Islet of Langerhans (tissue), 1 donor: ENCODE results near the gene RGS4.

Experiments used
- FAIRE-seq: peaks from one replicate; lab custom pipeline; 2011; peaks lifted over from hg19 to GRCh38; lab: Jason Lieb, UNC

Gene RGS4

DNA sequence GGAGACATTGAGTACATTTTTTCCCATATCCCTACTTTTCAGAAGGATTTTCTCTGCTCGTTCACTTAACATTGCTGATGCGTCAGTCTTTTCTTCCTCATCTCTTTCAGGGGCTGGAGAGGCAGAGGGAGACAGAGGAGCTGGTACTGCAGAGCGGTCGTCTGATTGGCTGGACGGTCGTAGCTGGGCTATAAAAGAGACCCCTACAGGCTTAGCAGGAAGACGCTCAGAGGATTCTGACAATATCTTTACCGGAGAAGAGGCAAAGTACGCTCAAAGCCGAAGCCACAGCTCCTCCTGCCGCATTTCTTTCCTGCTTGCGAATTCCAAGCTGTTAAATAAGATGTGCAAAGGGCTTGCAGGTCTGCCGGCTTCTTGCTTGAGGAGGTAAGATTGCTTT lies at the start of gene RGS4:
TSS of gene RGS4 (plus strand) at position 220 of the 400 bp plus-strand sequence. CDS start at position 344, 124 bp downstream.
- FAIRE-seq, result no peak

DNA sequence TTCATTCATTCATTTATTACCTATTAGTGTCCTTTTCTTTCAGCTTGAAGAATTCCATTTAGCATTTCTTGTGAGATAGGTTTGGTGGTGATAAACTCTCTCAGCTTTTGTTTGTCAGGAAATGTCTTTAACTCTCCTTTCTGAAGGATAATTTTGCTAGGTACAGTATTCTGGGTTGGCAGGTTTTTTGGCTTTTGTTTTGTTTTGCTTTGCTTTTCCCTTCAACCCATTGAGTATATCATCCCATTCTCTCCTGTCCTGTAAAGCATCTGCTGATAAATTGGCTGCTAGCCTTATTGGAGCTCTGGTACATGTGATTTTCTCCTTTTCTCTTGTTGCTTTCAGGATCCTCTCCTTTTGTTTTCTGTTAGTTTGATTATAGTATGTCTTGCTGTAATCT lies 47.0 kb upstream of the RGS4 start:
- no peak for FAIRE-seq

DNA sequence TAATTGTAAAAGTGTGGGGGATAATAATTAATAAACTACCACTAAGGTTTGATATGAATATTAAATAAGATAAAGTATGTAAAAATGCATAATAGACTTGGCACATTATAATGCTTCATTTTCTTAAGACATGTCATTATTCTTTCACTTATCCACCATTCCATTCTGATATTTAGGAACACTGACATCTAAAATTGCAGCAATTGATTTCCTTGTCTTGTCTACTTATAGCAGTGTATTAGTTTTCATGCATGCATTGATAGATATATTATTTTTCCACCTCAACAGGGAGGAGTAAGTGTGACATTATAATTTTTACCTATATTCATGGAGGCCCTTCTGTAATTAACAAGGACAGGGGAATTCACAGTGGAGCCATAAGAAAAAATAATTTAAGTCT lies 41.6 kb upstream of the RGS4 start:
- no peak for FAIRE-seq

DNA sequence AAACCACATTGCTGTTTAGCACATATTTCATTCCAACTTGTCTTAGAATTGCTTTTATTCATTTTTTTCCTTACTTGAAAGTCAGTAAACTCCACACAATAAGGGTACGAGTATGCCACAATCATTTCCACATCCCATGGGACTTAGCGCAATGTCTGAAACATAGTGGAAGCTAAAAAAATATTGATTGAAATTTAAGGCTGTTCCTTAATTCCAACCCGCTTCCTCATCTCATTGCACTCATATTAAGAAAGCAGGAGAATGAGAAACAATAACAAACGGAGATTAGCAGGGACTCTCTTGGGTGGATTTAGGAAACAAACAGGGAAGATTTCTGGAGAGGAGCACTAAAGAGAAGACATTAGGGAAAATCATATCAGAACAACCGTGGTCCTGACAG lies 39.3 kb upstream of the RGS4 start:
- FAIRE-seq, result no peak

DNA sequence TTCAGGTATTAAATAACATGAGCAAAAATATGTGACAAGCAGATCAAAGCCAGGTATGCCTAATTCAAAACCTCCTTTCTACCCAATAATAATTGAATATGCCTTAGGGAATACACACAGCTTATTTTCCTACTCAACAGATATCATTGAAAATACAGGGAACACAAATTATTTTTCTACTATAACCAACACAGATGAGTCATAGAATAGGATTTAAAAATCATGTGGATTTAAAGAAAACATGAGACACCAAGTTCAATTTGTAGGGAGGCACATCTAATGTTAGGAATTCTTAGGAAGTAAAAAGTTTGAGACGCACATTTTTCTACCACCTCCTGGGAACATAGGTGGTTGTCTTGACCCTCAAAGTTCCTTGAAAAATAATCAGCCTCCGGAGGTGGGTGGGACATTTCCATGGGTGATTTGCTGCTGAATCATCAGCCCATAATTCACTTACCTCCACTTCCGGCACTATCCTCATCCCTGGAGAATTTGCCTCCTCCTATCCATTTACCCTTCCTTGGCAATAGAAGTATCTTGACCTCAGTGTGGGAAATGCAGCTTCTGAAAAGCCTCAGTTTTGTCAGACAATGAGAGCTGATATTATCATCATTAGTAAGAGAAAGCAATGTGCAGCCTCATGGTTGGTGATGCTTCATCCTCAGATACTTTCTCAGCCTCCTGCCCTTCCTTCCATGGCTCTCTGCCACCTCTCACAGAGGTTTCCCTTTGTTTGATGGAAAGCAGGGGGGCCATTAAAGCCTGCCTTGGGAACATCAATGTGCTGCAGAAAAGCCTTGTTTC lies 33.5 kb upstream of the RGS4 start:
- FAIRE-seq, result no peak

DNA sequence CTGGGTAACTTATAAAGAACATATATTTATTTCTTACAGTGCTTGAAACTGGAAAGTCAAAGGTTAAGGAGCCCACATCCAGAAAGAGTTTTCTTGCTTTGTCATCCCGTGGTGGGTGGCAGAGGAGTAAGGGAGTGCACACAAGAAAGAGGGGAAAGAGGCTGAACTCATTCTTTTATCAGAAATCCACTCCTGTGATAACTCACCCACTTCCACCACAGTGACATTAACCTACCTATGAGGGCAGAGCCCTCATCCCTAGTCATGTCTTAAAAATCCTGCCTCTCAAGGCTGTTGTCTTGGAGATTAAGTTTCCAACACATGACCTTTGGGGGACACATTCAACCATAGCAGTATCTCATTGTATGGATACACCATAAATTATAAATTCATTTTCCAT lies 32.5 kb upstream of the RGS4 start:
- FAIRE-seq, result no peak

DNA sequence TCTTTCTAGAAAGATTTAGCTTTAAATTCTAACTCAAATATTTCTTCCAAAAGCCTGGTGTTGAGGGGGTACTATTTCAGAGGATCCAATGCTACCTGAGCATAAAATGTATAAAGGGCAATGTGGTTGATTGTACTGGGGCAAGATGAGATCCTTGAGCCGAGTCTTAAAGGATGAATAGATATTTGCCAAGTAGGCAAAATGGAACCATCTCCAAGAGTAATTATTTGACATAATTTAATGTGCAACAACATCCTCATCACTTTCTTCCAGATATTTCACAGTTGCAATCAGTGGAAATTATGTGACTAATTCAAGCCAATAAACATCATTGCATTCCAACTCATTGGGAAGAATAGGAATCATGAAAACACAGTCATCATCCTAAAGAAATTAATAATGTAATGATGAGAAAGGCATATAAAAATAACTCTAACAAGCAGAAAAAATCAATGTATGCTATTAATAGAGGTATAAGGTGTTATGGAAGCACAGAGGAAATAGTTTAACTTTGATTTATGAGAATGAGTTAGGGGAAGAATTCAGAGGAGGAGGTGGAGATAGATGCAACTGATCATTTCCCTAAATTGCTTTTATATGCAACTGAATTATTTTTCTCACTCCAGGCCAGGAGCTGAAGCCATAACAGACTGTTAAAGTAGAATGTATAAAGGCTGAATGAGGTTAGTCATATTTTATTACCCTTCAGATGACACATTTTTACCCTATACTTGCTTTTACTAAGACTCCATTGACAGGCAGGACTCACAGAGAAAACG lies 30.0 kb upstream of the RGS4 start:
- FAIRE-seq, result no peak

DNA sequence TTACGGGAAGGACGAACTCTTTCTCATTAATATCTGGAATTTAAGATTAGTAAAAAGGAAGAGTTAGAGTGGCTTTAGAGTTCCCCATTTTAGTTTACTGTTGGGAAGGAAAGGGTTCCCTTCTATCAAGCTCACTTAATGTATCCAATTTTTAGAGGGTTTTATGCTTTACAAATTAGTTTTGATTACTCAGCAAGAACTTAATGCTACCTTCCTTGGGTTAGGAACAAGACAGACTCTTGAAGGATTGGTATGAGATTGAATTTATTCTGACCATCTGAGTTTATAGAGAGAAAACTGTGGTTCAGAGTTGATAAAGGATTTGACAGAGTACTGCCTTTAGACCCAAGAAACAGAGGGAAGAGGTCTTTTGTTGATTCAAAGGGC lies 29.5 kb upstream of the RGS4 start:
- FAIRE-seq, result no peak

DNA sequence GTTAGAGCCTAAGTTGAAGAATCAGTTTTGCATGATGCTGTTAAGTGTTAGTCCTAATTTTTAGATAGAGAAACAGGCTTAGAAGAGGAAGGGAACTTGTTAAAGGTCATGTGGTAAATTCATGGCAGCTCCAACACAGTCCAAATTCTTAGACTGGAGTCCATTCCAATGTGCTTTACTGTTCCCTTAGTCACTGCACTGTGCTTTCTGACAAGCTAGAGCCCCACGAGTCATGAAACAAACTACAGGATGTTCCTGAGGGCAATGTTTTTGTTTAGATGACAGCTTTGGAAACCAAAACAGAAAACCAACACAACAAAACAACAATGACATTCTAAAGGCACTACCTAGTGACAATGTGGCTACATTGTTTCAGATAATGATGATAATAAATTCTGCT lies 23.1 kb upstream of the RGS4 start:
- no peak for FAIRE-seq

DNA sequence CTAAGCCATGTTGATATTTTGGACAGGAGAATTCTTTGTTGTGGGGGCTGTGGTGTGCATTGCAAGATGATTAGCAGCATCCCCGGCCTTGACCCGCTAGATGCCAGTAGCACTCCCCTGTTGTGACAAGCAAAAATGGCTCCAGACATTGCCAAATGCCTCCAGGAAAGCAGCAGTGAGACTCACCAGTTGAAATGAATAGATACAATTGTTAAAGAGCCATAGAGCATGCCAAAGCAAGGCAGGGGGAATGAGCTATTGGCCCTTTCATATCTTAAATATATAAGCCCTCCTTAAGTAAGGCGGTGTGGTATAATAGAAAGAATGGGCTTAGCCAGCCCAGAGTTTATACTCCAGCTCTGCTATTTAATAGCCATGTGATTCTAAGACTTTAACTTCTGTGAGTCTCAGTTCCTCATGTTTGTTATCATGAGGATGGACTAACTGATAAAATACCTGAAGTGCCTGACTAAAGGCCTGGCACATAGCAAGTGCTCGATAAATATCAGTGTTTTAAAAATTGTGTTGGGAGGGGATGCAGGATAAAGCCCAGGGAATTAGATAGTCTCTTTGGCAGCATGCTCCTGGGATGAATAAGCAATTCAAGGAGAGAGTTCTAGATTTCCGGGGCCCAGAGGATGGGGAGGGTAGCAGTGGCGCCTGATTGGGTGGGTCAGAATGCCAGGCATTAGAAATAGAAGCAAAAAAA lies 21.1 kb upstream of the RGS4 start:
- no peak for FAIRE-seq

DNA sequence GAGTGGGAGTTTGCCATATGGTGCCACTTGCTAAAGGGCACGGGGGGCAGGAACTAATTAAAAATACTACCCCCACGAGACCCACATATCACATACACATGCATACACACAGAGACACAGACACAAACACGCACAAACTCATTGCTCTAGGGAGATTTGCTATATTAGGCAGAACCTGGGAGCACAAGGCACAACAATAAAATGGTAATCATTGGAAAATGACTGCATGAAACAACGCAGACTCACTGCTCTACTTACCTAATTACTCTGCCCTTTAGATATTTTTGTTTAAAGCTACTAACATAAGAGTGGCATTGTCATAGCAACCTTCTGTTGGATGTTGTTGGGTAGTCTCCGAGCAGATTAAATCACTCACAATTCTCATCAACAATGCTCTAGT lies 20.3 kb upstream of the RGS4 start:
- no peak for FAIRE-seq

DNA sequence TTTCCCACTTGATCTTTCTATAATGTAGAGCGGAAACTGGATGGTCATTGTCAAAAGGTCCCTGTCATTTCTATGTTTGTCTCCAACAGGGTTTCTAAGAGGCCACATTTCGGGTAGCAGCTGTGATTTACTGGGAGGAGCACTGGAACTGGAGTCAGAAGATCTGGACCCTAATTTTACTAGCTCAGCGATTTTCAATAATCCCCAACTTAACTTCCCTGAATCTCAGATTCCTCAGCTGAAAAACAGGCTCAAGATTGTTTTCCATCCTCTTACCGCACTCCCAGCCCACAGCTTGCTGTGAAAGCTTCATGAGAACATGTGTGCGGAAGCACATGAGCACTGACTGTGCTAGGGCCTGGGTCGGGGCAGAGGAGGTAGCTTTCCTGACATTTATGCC lies 19.9 kb upstream of the RGS4 start:
- FAIRE-seq, result no peak

DNA sequence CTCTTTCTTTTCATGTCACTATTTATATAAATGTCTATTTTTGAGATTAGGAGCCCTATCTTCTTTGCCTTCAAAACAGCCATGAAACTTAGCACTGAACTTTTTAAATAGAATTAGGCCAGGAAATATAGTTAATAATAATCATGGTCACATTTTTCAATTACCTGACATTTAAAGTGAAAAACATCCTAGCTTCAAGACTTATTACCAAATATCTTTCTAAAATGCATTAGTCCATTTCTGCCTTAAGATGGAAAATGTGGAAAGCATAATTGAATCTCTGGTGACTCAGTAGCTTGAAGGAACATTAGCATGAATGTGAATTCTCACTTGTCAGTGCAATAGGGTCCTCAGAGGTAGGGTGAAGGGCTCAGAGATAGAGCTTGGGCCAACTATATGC lies 18.7 kb upstream of the RGS4 start:
- FAIRE-seq, result no peak

DNA sequence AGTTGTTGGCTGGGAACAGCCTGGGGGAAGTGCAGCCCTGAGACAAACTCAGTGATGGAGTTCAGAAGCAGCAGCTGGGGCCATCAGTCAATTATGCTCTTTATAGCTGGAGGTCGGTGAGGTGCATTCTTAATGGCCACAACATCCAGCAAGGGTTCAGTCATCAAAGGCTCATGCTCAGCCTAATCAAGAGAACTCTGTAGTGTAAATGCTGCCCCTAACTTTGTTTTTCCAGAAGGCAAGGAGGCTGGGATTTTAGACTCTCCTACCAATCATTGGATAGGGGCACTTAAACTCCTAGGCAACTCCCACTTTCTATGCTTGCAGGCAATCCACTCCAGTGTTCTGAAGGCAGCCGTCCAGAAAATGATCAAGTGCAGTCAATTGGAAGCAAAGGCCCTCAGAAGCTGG lies 15.0 kb upstream of the RGS4 start:
- no peak for FAIRE-seq

DNA sequence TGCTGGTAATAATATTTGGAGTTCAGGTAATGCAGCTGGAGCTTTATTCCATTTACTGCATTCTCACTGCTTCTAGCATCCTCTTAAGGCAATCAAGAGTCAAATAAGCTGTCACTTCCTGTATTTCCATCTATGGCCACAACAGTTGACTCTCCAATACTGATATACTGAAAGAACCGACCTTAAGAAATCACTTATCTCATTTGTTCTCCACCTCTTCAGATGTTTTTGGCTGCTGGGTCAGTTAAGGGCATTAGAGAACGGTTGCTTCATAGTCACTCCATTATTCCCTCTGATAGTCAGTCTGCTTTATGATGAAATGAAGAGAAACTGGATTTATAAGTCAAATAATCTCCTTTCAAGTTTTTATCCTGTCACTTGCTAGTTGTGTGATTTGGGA lies 14.2 kb upstream of the RGS4 start:
- no peak for FAIRE-seq

DNA sequence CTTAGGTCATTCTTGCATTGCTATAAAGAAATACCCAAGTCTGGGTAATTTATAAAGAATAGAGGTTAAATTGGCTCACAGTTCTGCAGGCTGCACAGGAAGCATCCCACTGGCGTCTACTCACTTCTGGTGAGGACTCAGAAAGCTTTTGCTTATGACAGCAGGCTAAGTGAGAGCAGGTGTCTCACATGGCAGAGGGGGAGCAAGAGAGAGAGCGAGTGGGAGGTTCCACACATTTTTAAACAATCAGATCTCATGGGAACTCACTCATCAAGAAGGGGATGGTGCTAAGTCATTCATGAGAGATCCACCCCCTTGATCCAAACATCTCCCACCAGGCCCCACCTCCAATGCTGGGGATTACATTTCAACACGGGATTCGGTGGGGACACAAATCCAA lies 13.6 kb upstream of the RGS4 start:
- FAIRE-seq, result no peak

DNA sequence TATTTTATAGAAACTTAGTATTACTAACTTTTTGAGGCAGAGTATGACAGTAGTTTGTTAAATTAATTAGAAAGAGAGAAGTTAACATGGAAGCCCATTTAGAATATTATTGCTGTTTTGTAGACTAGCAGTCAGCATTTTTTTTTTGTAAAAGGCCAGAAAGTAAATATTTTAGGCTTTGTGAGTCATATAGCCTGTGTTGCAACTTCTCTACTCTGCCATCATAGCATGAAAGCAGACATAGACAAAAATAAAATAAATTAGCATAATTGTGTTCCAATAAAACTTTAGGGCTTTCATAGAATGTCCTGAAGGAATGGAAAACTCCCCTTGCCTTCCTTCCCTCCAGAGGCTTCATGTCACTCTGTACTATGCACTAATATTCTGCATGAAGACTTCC lies 12.3 kb upstream of the RGS4 start:
- peak; percentile 5 for FAIRE-seq

DNA sequence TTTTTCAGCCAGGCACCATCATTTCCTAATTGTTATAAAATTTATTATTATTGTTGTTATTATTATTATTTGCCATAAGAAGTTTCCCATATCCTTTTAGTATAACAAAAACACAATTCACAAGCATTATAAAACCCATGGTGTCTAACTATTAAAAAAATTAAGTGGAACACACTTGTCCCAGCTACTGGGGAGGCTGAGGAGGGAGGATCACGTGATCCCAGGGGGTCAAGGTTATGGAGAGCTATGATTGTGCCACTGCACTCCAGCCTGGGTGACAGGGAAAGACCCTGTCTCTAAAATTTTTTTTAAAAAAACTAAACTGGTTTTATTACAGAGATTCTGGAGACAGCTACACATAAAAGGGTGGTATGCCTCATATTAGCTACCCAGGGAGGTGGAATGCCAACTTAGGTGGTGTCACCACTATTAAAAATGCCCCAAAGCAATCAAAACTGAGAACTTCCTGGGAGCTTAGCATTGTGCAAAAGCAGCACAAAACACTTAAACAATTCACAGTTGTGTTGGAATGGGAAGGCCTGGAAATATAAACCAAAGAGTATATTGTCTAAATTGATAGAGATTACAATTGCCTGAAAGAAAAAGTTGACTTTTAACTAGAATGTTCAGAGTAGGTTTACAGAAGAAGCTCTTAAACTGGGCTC lies 8.7 kb upstream of the RGS4 start:
- FAIRE-seq, result no peak

DNA sequence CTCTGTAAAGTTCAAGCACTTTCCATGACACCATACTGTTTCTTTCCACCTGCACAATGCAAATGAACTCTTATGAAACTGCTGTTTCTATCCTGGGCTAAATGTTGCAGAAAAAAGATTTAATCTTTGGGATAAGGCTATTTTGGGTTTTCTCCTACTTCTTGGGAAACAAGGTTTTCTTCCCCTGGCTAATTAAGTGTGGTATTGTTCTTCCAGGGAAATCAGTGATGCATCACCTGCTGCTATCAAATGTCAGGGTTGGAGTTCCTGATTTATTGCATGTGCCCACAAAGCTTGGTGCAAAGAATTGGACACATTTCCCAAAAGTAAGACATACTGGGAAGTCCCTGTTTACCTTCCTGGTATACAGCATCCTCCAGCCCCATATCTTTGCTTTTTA lies 6.0 kb upstream of the RGS4 start:
- no peak for FAIRE-seq

DNA sequence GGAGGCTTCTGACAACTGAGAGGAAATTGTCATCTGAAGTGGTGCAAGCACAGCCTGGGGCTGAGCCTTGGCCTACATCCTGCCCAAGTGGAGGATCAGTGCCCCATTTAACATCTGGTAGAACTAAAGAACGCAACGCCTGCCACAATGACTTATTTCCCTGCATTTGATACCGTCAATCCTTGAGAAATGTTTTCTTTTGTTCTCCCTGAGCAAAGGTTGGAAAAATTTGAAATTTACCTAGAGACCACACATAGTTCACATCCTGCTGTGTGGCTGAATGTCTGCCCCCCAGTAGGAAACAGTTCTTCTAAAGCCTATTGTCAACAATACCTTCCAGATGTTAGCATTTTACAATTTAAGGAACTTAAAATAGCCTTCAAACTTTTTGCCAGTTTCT lies 5.6 kb upstream of the RGS4 start:
- FAIRE-seq, result no peak

DNA sequence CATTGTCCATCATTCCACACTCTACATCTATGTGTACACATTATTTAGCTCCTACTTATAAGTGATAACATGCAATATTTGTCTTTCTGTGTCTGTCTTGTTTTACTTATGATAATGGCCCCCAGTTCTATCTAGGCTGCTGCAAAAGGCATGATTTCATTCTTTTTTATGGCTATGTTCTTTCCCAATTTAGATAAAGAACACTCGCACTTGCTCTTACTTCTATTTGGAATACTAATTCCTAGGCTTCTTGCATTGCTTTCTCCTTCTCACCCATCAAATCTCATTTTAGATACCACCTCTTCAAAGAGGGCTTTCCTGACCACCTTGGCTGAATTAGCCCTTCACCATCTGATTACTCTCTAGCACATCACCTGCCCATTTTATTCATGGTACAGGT lies 3.0 kb upstream of the RGS4 start:
- FAIRE-seq, result no peak

DNA sequence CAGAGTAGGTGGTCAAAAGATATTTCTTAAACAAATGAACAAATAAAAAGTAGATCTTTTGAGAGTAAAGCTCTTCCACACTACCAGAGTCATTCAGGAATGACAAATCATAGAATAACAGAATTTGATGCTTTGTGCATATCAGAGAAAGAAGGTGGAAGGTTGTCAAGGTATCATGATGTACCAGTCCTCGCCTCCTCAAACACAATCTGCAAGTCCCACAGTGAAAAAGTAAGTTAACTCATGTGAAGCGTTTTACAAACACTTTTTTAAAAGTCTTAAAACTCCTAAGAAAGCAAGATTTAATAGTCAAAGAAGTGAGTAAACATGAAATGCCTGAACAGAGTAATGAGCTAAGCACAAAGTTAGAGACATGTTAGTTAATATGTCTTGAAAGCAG lies 2.5 kb upstream of the RGS4 start:
- FAIRE-seq, result no peak

DNA sequence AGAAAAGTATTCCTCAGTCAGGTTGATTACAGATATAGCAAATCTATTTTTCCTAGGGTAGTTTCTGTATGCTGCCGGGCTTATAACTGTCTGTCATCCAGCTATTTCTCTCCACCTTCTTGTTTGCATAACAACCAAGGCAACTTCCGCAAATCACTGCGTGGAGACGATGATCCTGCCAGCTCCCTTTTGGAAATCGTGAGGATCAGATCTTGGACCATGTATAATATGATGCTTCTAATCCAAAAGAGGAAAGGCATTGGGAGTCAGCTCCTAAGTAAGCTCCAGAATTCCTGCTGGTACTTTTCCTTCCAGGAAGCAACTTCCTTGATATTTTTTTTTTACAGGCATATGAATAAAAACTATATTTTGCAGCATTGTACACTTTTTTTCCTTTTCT lies 445 bp upstream of the RGS4 start:
- FAIRE-seq, result peak; percentile 90
